HepG2 (cell line): Measurements from ENCODE around the gene LRP10. TPM values are rescaled to one million over a fixed set of nuclear protein-coding genes. Genes with fewer than 3 reads are reported as not detected.
A peak's percentile ranks its signal among the peaks of the same experiment; 100 is the strongest.

ENCODE experiments used
- AGO2 ChIP-seq: fragments of 200-400 bp; formaldehyde crosslinking; optimal IDR thresholded peaks from 2 replicates; pipeline ENCODE3; 2017; ENCODE audit warnings: mild to moderate bottlenecking, low read depth, low read length, moderate library complexity
- ATF1 ChIP-seq: IDR thresholded peaks from 2 replicates; pipeline ENCODE4 v1.6.1; 2016; ENCODE audit warnings: mild to moderate bottlenecking, control low read depth
- CENPX ChIP-seq: sonication (generic); formaldehyde crosslinking; IDR thresholded peaks from 2 replicates; pipeline ENCODE4 v1.9.0; 2021; ENCODE audit warnings: mild to moderate bottlenecking, missing genetic modification reagents, moderate library complexity
- CHD2 ChIP-seq: IDR thresholded peaks from 2 replicates; pipeline ENCODE4 v1.6.1; 2011; ENCODE audit warnings: low read depth, low read length, improper control_type of control experiment
- ETV5 ChIP-seq: IDR thresholded peaks from 2 replicates; pipeline ENCODE4 v1.6.1; 2018; ENCODE audit warnings: missing biosample characterization, missing genetic modification reagents, inconsistent platforms, borderline replicate concordance
- FOXJ3 ChIP-seq: sonication (generic); formaldehyde crosslinking; IDR thresholded peaks from 2 replicates; pipeline ENCODE4 v1.4.0; 2020; ENCODE audit warnings: missing genetic modification reagents, mild to moderate bottlenecking, borderline replicate concordance
- FOXP1 ChIP-seq, 2 experiments: fragments of 450-650 bp in 1 of 2; IDR thresholded peaks; 2 replicates each; pipeline ENCODE4 v1.6.1; 2017 to 2018; ENCODE audit warnings: antibody characterized with exemption in 1 of 2
- GABPB1 ChIP-seq: IDR thresholded peaks from 2 replicates; pipeline ENCODE4 v1.6.1; 2016; ENCODE audit warnings: mild to moderate bottlenecking, missing genetic modification reagents, moderate library complexity, missing compliant biosample characterization
- LBX2 ChIP-seq: sonication (generic); formaldehyde crosslinking; IDR thresholded peaks from 2 replicates; pipeline ENCODE4 v1.5.0; 2020; ENCODE audit warnings: missing genetic modification reagents, mild to moderate bottlenecking, borderline replicate concordance
- MATR3 ChIP-seq: sonication (generic); formaldehyde crosslinking; IDR thresholded peaks from 2 replicates; pipeline ENCODE4 v1.4.0; 2020; ENCODE audit warnings: missing genetic modification reagents
- RCOR2 ChIP-seq: IDR thresholded peaks from 2 replicates; pipeline ENCODE4 v1.6.1; 2016; ENCODE audit warnings: missing biosample characterization, missing genetic modification reagents
- RELA ChIP-seq: sonication (generic); formaldehyde crosslinking; IDR thresholded peaks from 2 replicates; pipeline ENCODE4 v1.4.0; 2020; ENCODE audit warnings: missing genetic modification reagents
- SMAD9 ChIP-seq: sonication (generic); formaldehyde crosslinking; IDR thresholded peaks from 2 replicates; pipeline ENCODE4 v1.5.1; 2020; ENCODE audit warnings: mild to moderate bottlenecking, missing genetic modification reagents
- SYNCRIP ChIP-seq: fragments of 200-400 bp; formaldehyde crosslinking; IDR thresholded peaks from 2 replicates; pipeline ENCODE4 v1.6.1; 2018; ENCODE audit warnings: mild to moderate bottlenecking, low read depth, low read length; ENCODE audit not compliant: insufficient read depth
- TFDP2 ChIP-seq: sonication (generic); formaldehyde crosslinking; IDR thresholded peaks from 2 replicates; pipeline ENCODE4 v1.4.0; 2020; ENCODE audit warnings: missing genetic modification reagents
- ZHX2 ChIP-seq, 2 experiments: sonication (generic) in 1 of 2; formaldehyde crosslinking in 1 of 2; IDR thresholded peaks; 2 replicates each; pipeline versions ENCODE4 v1.6.1 to v1.9.0; 2014 to 2022; ENCODE audit warnings: antibody characterized with exemption in 1 of 2, borderline replicate concordance in 1 of 2, inconsistent platforms in 1 of 2, low read depth in 1 of 2, missing genetic modification reagents in 1 of 2
- ZNF326 ChIP-seq: sonication (generic); formaldehyde crosslinking; IDR thresholded peaks from 2 replicates; pipeline ENCODE4 v1.4.0; 2020; ENCODE audit warnings: missing genetic modification reagents, borderline replicate concordance
- polyA plus RNA-seq, 8 experiments: library from polyadenylated mRNA; depleted of rRNA in 3 of 8; stranded (reverse) in 7 of 8; unstranded in 1 of 8; fragments of >200 nt; fragmentation: Illumina TruSeq in 4 of 8; extraction: Trizol in 4 of 8; gene quantifications; 2 replicates each; pipeline versions ENCODE4 v1.2.1 to v1.2.3, GENCODE V29; 2011 to 2016; ENCODE audit warnings: low read depth in 4 of 8, missing spikeins in 1 of 8, mixed read lengths in 1 of 8; ENCODE audit not compliant: insufficient read depth in 1 of 8
- total RNA-seq, 5 experiments: library from RNA; depleted of rRNA; stranded (reverse); fragments of >200 nt; fragmentation: Illumina TruSeq; extraction: Trizol; gene quantifications; 2 replicates each; pipeline ENCODE4 v1.2.3, GENCODE V29; 2016; ENCODE audit warnings: low read depth in 1 of 5
- TF ChIP-seq, protein P1 (sequence below): sonication (generic); formaldehyde crosslinking; IDR thresholded peaks from 2 replicates; pipeline ENCODE4 v1.8.0; 2022; ENCODE audit warnings: mild to moderate bottlenecking, missing genetic modification reagents, moderate library complexity
- TF ChIP-seq, protein P2 (sequence below): IDR thresholded peaks from 2 replicates; pipeline ENCODE4 v1.6.1; 2016; ENCODE audit warnings: mild to moderate bottlenecking, missing biosample characterization, missing genetic modification reagents

The LRP10 gene
- total and polyA plus RNA-seq, 2 of the 13 experiments (the other 11 are each of a cell fraction or from before 2014, with no cell fraction given) = 16.9 to 45.2 TPM

GRCh38 chr14:22929104-22929960, 57.8 kb downstream of the LRP10 start, which contains the start of gene PRMT5 (continued):
- TF ChIP-seq TFDP2 (CRISPR knock-in tag) (peak; percentile 85), ATF1 (CRISPR knock-in tag) (peak; percentile 93), SYNCRIP (no peak), RCOR2 (CRISPR knock-in tag) (peak; percentile 88), RELA (CRISPR knock-in tag) (no peak; the same call in 1 of the 2 replicates), ZHX2 (IDR thresholded peaks at IDR 0.05; ENCODE audit: low read depth) (peak; percentile 96), ZHX2 (CRISPR knock-in tag; IDR thresholded peaks at IDR 0.05; ENCODE audit: borderline replicate concordance) (peak; percentile 95; the same call in 1 of the 2 replicates), CENPX (CRISPR knock-in tag) (no peak), AGO2 (peak; percentile 81), GABPB1 (peak; percentile 84; the same call in 1 of the 2 replicates), MATR3 (CRISPR knock-in tag) (no peak), SMAD9 (CRISPR knock-in tag) (peak; percentile 94; the same call in 1 of the 2 replicates), ETV5 (CRISPR knock-in tag) (peak; percentile 74; the same call in 1 of the 2 replicates), ZNF326 (CRISPR knock-in tag) (peak; percentile 79; the same call in 1 of the 2 replicates), LBX2 (CRISPR knock-in tag) (peak; percentile 96), FOXJ3 (CRISPR knock-in tag) (peak; percentile 95), FOXP1 (IDR thresholded peaks at IDR 0.05) (no peak), FOXP1 (CRISPR knock-in tag; IDR thresholded peaks at IDR 0.05) (peak; percentile 80), CHD2 (peak; percentile 67)
- TF ChIP-seq, protein P1, sequence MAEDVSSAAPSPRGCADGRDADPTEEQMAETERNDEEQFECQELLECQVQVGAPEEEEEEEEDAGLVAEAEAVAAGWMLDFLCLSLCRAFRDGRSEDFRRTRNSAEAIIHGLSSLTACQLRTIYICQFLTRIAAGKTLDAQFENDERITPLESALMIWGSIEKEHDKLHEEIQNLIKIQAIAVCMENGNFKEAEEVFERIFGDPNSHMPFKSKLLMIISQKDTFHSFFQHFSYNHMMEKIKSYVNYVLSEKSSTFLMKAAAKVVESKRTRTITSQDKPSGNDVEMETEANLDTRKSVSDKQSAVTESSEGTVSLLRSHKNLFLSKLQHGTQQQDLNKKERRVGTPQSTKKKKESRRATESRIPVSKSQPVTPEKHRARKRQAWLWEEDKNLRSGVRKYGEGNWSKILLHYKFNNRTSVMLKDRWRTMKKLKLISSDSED (CRISPR knock-in tag) = no peak
- TF ChIP-seq, protein P2, sequence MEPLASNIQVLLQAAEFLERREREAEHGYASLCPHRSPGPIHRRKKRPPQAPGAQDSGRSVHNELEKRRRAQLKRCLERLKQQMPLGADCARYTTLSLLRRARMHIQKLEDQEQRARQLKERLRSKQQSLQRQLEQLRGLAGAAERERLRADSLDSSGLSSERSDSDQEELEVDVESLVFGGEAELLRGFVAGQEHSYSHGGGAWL (CRISPR knock-in tag) = peak; percentile 90; the same call in 1 of the 2 replicates
